Measurements from ENCODE around the gene TMEM258.
A peak's percentile ranks its signal among the peaks of the same experiment; 100 is the strongest.

TMEM258 gene

GRCh38 chr11:61762223-61762615 is 30.2 kb downstream of the TMEM258 start:
- no peaks in the 10 kb centered on the region for H3K4me1 ChIP-seq (ENCODE audit: control insufficient read depth, insufficient read depth, low read length)
- no peaks in the 10 kb centered on the region for H3K36me3 ChIP-seq (ENCODE audit: control insufficient read depth in 2 of 2, insufficient read depth in 1 of 2, low read length in 2 of 2)
- TF ChIP-seq CTCF (tag by site-specific recombination; IDR thresholded peaks at IDR 0.05) (no peak), ZFP69B (tag by site-specific recombination; IDR thresholded peaks at IDR 0.05) (peak; percentile 28; the same call in 1 of the 2 replicates)
- CTCF ChIA-PET = interaction anchor here (0.7 to 1.0 kb wide), 2 partner anchors 9 to 15 kb away, joined by 3 read pairs; no protein-coding TSS in a partner anchor
- POLR2A ChIA-PET = no interaction called here
- no peak overlapping the region for H3K4me3 ChIP-seq (ENCODE audit: low read depth, low read length)
- no peak overlapping the region for H3K27ac ChIP-seq (ENCODE audit: extremely low read depth, low read depth, low read length)
- no peaks in the 10 kb centered on the region for H3K9me3 ChIP-seq (ENCODE audit: control insufficient read depth, insufficient read depth, low read depth, low read length)

GRCh38 chr11:61761440-61762222 is 30.8 kb downstream of the TMEM258 start:
- TF ChIP-seq KLF1 (tag by site-specific recombination; IDR thresholded peaks at IDR 0.05) = peak; percentile 44; the same call in 1 of the 2 replicates
- TF ChIP-seq SETDB1 (IDR thresholded peaks at IDR 0.05; ENCODE audit: insufficient read length, low read length) = no peak
- no peak for TF ChIP-seq GLIS1 (tag by site-specific recombination; IDR thresholded peaks at IDR 0.05)
- no peak for TF ChIP-seq TSHZ1 (tag by site-specific recombination; IDR thresholded peaks at IDR 0.05; ENCODE audit: borderline replicate concordance)
- peak; percentile 59 for TF ChIP-seq ZFHX2 (tag by site-specific recombination; conservative IDR thresholded peaks at IDR 0.05)
- peak; percentile 60 for TF ChIP-seq EGR2 (tag by site-specific recombination; IDR thresholded peaks at IDR 0.05; ENCODE audit: low read depth)
- TF ChIP-seq ZNF600 (tag by site-specific recombination; IDR thresholded peaks at IDR 0.05) = 0 out of 2 replicates have a peak, but pooled peaks have one; percentile 16
- no peak overlapping the region for H3K27ac ChIP-seq (ENCODE audit: extremely low read depth, low read depth, low read length)
- H3K9me3 ChIP-seq (ENCODE audit: control insufficient read depth, insufficient read depth, low read depth, low read length) = no peaks in the 10 kb centered on the region
- H3K4me3 ChIP-seq (ENCODE audit: low read depth, low read length) = no peak overlapping the region
- POLR2A ChIA-PET = no interaction called here
- H3K36me3 ChIP-seq (ENCODE audit: control insufficient read depth in 2 of 2, insufficient read depth in 1 of 2, low read length in 2 of 2) = no peaks in the 10 kb centered on the region
- H3K4me1 ChIP-seq (ENCODE audit: control insufficient read depth, insufficient read depth, low read length) = no peaks in the 10 kb centered on the region; the same call in 1 of the 2 replicates
- CTCF ChIA-PET = interaction anchor here (0.7 to 1.0 kb wide), 2 partner anchors 8 to 15 kb away, joined by 3 read pairs; no protein-coding TSS in a partner anchor

- Histone ChIP-seq H3K36me3 (ENCODE audit: control insufficient read depth in 2 of 2, insufficient read depth in 1 of 2, low read length in 2 of 2) (no peaks in the 10 kb centered on the region), H3K4me1 (ENCODE audit: control insufficient read depth, insufficient read depth, low read length) (no peaks in the 10 kb centered on the region; the same call in 1 of the 2 replicates), H3K4me3 (ENCODE audit: low read depth, low read length) (no peak overlapping the region), H3K9me3 (ENCODE audit: control insufficient read depth, insufficient read depth, low read depth, low read length) (no peaks in the 10 kb centered on the region), H3K27ac (ENCODE audit: extremely low read depth, low read depth, low read length) (no peak overlapping the region)
- TF ChIP-seq ZNF843 (tag by site-specific recombination; IDR thresholded peaks at IDR 0.05) (no peak), CTCF (tag by site-specific recombination; IDR thresholded peaks at IDR 0.05) (no peak), ZNF571 (tag by site-specific recombination; IDR thresholded peaks at IDR 0.05) (no peak), ZNF639 (tag by site-specific recombination; IDR thresholded peaks at IDR 0.05) (no peak), SP2 (tag by site-specific recombination; IDR thresholded peaks at IDR 0.05) (no peak), IKZF3 (tag by site-specific recombination; IDR thresholded peaks at IDR 0.05) (no peak), KLF10 (tag by site-specific recombination; IDR thresholded peaks at IDR 0.05) (no peak)
- ChIA-PET POLR2A (no interaction called here), CTCF (interaction anchor here (1.0 kb wide), 1 partner anchor 16 kb away, joined by 3 read pairs; no protein-coding TSS in a partner anchor)
These were observed 31.5 kb downstream of the TMEM258 start for GRCh38 chr11:61760946-61761345.

Measured in HEK293 (cell line).